Heart left ventricle (tissue), 16 donors: Measurements from ENCODE around the gene MYH14. TPM values are rescaled to one million over a fixed set of nuclear protein-coding genes. Genes with fewer than 3 reads are reported as not detected.

ENCODE experiments used
- ATAC-seq, 4 donors: fragments of 200-7000 bp; cut with Tn5 transposase; one replicate each; pipeline ENCODE4 v1.9.1; 2020 to 2022; ENCODE audit warnings: moderate library complexity in 4 of 4, mild to moderate bottlenecking in 3 of 4, moderate number of reproducible peaks in 1 of 4
- DNase-seq, 5 donors: peaks; one replicate each; pipeline ENCODE4 v3.0.0-alpha.2; 2020
- H3K27ac ChIP-seq, 12 donors: fragments of 200-600 bp; sonication (generic) in 4 of 12; one replicate each; pipeline versions ENCODE4 v1.5.0 to v1.8.0; 2016 to 2022; ENCODE audit warnings: mild to moderate bottlenecking in 2 of 12
- H3K27me3 ChIP-seq, 9 donors: fragments of 200-600 bp; sonication (generic) in 2 of 9; one replicate each; pipeline versions ENCODE4 v1.5.1 to v1.8.0; 2016 to 2022; ENCODE audit warnings: mild to moderate bottlenecking in 3 of 9
- H3K36me3 ChIP-seq, 9 donors: fragments of 200-600 bp; sonication (generic) in 2 of 9; one replicate each; pipeline versions ENCODE4 v1.5.0 to v1.8.0; 2018 to 2022; ENCODE audit warnings: mild to moderate bottlenecking in 2 of 9
- H3K4me1 ChIP-seq, 12 donors: fragments of 200-600 bp; sonication (generic) in 4 of 12; one replicate each; pipeline versions ENCODE4 v1.5.0 to v1.8.0; 2016 to 2022; ENCODE audit warnings: mild to moderate bottlenecking in 3 of 12
- H3K4me3 ChIP-seq, 12 donors: fragments of 200-600 bp; sonication (generic) in 4 of 12; one replicate each; pipeline versions ENCODE4 v1.5.0 to v1.8.0; 2017 to 2022; ENCODE audit warnings: mild to moderate bottlenecking in 9 of 12, moderate library complexity in 4 of 12
- H3K9me3 ChIP-seq, 12 donors: fragments of 200-600 bp; sonication (generic) in 4 of 12; one replicate each; pipeline versions ENCODE4 v1.5.0 to v1.8.0; 2016 to 2022; ENCODE audit warnings: mild to moderate bottlenecking in 1 of 12
- CTCF ChIP-seq, 12 donors: fragments of 200-600 bp; sonication (generic) in 4 of 12; IDR thresholded peaks; one replicate each; pipeline versions ENCODE4 v1.5.0 to v1.8.0; 2018 to 2022; ENCODE audit warnings: antibody characterized with exemption in 12 of 12, mild to moderate bottlenecking in 5 of 12
- POLR2A ChIP-seq, 2 donors: fragments of 450-650 bp; IDR thresholded peaks; one replicate each; pipeline ENCODE4 v1.6.1; 2017; ENCODE audit warnings: antibody characterized with exemption in 2 of 2, mild to moderate bottlenecking in 2 of 2, moderate library complexity in 2 of 2
- WGBS, 4 donors: extraction: QIAGEN DNeasy Blood & Tissue Kit in 2 of 4; methylation state at CpG; one replicate each; pipeline versions ENCODE4 v1.1.5 to v1.1.7; 2013 to 2018; 5-methylcytosine and 5-hydroxymethylcytosine counted together
- intact Hi-C, 10 donors: fragments of 100-400 bp; cut with DNase I; formaldehyde crosslinking; loops; one replicate each; pipeline versions ENCODE4 v1.11.1 to v1.14.2; 2022
- polyA plus RNA-seq, 2 donors: library from polyadenylated mRNA; stranded (reverse); fragments of 200-250 nt; gene quantifications; one replicate each; pipeline ENCODE4 v1.2.3, GENCODE V29; 2013
- total RNA-seq, 9 donors: library from RNA; depleted of rRNA in 2 of 9; stranded (reverse); fragments of >200 nt in 2 of 9; fragmentation: NEBNext Ultra II Directional in 3 of 9; extraction: Animal tissue kit (Norgen Biotek cat#: 25700) in 3 of 9; gene quantifications; one replicate each; pipeline versions ENCODE4 v1.1.0 to v1.2.4, GENCODE V29; 2016 to 2023
- donor health status: ischemic (EF 13 %, LVEDD 7.1; RV severe dilation, severe dysfunction).
- donor health status: healthy with polysubstance abuse.
- donor health status: DM: no; HTN: yes; CAD: no.
- donor health status: DM: no; HTN: no; CAD: no.
- donor health status: ischemic (EF 25% LVEDD 6.9; RV normal size, moderate dysfunction).
- donor health status: ischemic (EF 25% LVEDD 5.7; RV mildly dilated, moderate dysfunction).
- donor health status: healthy.
- donor health status: DM: yes; HTN: yes; CAD: no.
- donor health status: ischemic (EF 35%, LVEDD 5.7; RV mildly dilated, moderate dysfunction).
- donor health status: nonischemic (EF 11% LVEDD 7.7; RV severe dilation, severe dysfunction).
- donor health status: DM: yes; HTN: yes; CAD: no.
- donor health status: PGD.
- donor health status: ischemic (EF 29% LVEDD 5.4; RV normal size, mild dysfunction).
- donor health status: nonischemic (EF 23%, LVEDD 6.1; RV moderate dilation, normal function).

Gene MYH14
- total and polyA plus RNA-seq, 11 donors = 45.8 to 132 (median 90.5) TPM

- Histone ChIP-seq H3K27ac (peak overlapping the region in 10 of 12 donors; percentile 24 to 92 (median 66)), H3K4me1 (peaks cover 0 to 61% (median 24%) of the 10 kb centered on the region in 12 donors), H3K4me3 (peak overlapping the region; percentile 14 to 58 (median 48)), H3K36me3 (no peaks in the 10 kb centered on the region), H3K9me3 (no peaks in the 10 kb centered on the region), H3K27me3 (peaks cover 2 to 75% (median 26%) of the 10 kb centered on the region in 9 donors)
- 1 to 2% (median 2%) methylated on average over 38 to 48 of the region's 48 CpGs for WGBS, 4 donors
- ATAC-seq (peak; percentile 41 to 59 (median 54)), DNase-seq (peak; percentile 84 to 93 (median 89))
- intact Hi-C loops = no loop called here
- TF ChIP-seq POLR2A (IDR thresholded peaks at IDR 0.05) (peak in 1 of 2 donors; percentile 34), CTCF (IDR thresholded peaks at IDR 0.05) (no peak)
Observed at GRCh38 chr19:50330365-50331078, 127.1 kb downstream of the MYH14 start.

- H3K27me3 ChIP-seq = peaks cover 2 to 69% (median 26%) of the 10 kb centered on the region in 9 donors
Observed at GRCh38 chr19:50331221-50331993, 128.0 kb downstream of the MYH14 start.

GRCh38 chr19:50331994-50332243 lies 128.5 kb downstream of the MYH14 start:
- peak overlapping the region in 7 of 12 donors; percentile 18 to 69 (median 54) for H3K4me3 ChIP-seq
- DNase-seq (no peak), ATAC-seq (no peak)
- peak overlapping the region in 10 of 12 donors; percentile 51 to 92 (median 69) for H3K27ac ChIP-seq
- peaks cover 0 to 49% (median 17%) of the 10 kb centered on the region in 12 donors for H3K4me1 ChIP-seq
- no peaks in the 10 kb centered on the region for H3K9me3 ChIP-seq
- TF ChIP-seq POLR2A (IDR thresholded peaks at IDR 0.05) (no peak), CTCF (IDR thresholded peaks at IDR 0.05) (no peak)
- no peaks in the 10 kb centered on the region for H3K36me3 ChIP-seq
- WGBS, 4 donors = 14 to 36% (median 24%) methylated on average over 2 of the region's 2 CpGs
- peaks cover 2 to 64% (median 26%) of the 10 kb centered on the region in 9 donors for H3K27me3 ChIP-seq
- intact Hi-C loops = no loop called here

More at GRCh38 chr19:50331221-50331993, 128.0 kb downstream of the MYH14 start:
- TF ChIP-seq POLR2A (IDR thresholded peaks at IDR 0.05) (no peak), CTCF (IDR thresholded peaks at IDR 0.05) (no peak)
- Histone ChIP-seq H3K4me3 (peak overlapping the region; percentile 14 to 69 (median 48)), H3K27ac (peak overlapping the region in 8 of 12 donors; percentile 30 to 92 (median 68)), H3K4me1 (peaks cover 0 to 53% (median 17%) of the 10 kb centered on the region in 12 donors), H3K36me3 (no peaks in the 10 kb centered on the region), H3K9me3 (no peaks in the 10 kb centered on the region)
- ATAC-seq (no peak), DNase-seq (peak in 1 of 5 donors; percentile 31)
- intact Hi-C loops = no loop called here
- 23 to 30% (median 27%) methylated on average over 10 of the region's 10 CpGs for WGBS, 4 donors
